Breast epithelium (tissue), 4 donors: Measurements from ENCODE around the gene RNASET2. TPM values are rescaled to one million over a fixed set of nuclear protein-coding genes. Genes with fewer than 3 reads are reported as not detected.
"Not testable (repeated sequence)": the region's sequence is repeated elsewhere in the genome, so short reads cannot be mapped to it uniquely, and the experiment has no call there.

Source experiments
- DNase-seq, 2 donors: peaks; one replicate each; pipeline ENCODE4 v3.0.0-alpha.2; 2019; ENCODE audit warnings: low spot score in 2 of 2
- H3K27ac ChIP-seq, 2 donors: fragments of 200-600 bp; sonication (generic) in 1 of 2; one replicate each; pipeline ENCODE4 v1.5.1; 2016 to 2019; ENCODE audit warnings: mild to moderate bottlenecking in 1 of 2
- H3K27me3 ChIP-seq, 2 donors: fragments of 200-600 bp; sonication (generic) in 1 of 2; one replicate each; pipeline versions ENCODE4 v1.5.1 to v1.6.0; 2017 to 2019; ENCODE audit warnings: control low read depth in 1 of 2, mild to moderate bottlenecking in 1 of 2
- H3K36me3 ChIP-seq: fragments of 200-600 bp; one replicate; pipeline ENCODE4 v1.5.1; 2019
- H3K4me1 ChIP-seq, 2 donors: fragments of 200-600 bp; sonication (generic); one replicate each; pipeline ENCODE4 v1.5.1; 2016 to 2019; ENCODE audit warnings: control low read depth in 1 of 2
- H3K4me3 ChIP-seq, 3 donors: fragments of 200-600 bp; sonication (generic); 1 replicate in 2 of 3; 2 replicates in 1 of 3; pipeline ENCODE4 v1.5.1; 2016 to 2019; ENCODE audit warnings: mild to moderate bottlenecking in 3 of 3, moderate library complexity in 2 of 3
- H3K9me3 ChIP-seq, 2 donors: fragments of 200-600 bp; sonication (generic) in 1 of 2; one replicate each; pipeline ENCODE4 v1.5.1; 2016 to 2019; ENCODE audit warnings: control low read depth in 1 of 2
- POLR2A ChIP-seq: fragments of 450-650 bp; IDR thresholded peaks from one replicate; pipeline ENCODE4 v1.6.1; 2016; ENCODE audit warnings: antibody characterized with exemption, mild to moderate bottlenecking, moderate library complexity
- POLR2AphosphoS5 ChIP-seq, 3 donors: sonication (generic); formaldehyde crosslinking; IDR thresholded peaks; one replicate each; pipeline ENCODE4 v1.6.1; 2017; ENCODE audit warnings: antibody characterized with exemption in 3 of 3
- intact Hi-C: fragments of 100-400 bp; cut with DNase I; formaldehyde crosslinking; loops from one replicate; pipeline ENCODE4 v1.15.1; 2023; ENCODE audit warnings: low total_unique reads
- total RNA-seq, 3 donors: library from RNA; depleted of rRNA; stranded (reverse); fragments of >200 nt; gene quantifications; one replicate each; pipeline ENCODE4 v1.1.0, GENCODE V29; 2016
- TF ChIP-seq, protein P1 (sequence below), 3 donors: fragments of 450-650 bp; IDR thresholded peaks; one replicate each; pipeline ENCODE4 v1.5.1; 2016 to 2017; ENCODE audit warnings: antibody characterized with exemption in 3 of 3, mild to moderate bottlenecking in 3 of 3, moderate library complexity in 3 of 3

RNASET2 gene
- total RNA-seq, 3 donors from 2014 or later, result 35.1 to 82.9 (median 80.6) TPM

GRCh38 chr6:166898910-166899309 lies 57.4 kb downstream of the RNASET2 start:
- intact Hi-C loops, result no loop called here
- DNase-seq, result no peak
- no peaks in the 10 kb centered on the region for H3K36me3 ChIP-seq
- no peaks in the 10 kb centered on the region for H3K9me3 ChIP-seq
- TF ChIP-seq POLR2A (no peak), POLR2AphosphoS5 (IDR thresholded peaks at IDR 0.05) (no peak)
- TF ChIP-seq, protein P1, sequence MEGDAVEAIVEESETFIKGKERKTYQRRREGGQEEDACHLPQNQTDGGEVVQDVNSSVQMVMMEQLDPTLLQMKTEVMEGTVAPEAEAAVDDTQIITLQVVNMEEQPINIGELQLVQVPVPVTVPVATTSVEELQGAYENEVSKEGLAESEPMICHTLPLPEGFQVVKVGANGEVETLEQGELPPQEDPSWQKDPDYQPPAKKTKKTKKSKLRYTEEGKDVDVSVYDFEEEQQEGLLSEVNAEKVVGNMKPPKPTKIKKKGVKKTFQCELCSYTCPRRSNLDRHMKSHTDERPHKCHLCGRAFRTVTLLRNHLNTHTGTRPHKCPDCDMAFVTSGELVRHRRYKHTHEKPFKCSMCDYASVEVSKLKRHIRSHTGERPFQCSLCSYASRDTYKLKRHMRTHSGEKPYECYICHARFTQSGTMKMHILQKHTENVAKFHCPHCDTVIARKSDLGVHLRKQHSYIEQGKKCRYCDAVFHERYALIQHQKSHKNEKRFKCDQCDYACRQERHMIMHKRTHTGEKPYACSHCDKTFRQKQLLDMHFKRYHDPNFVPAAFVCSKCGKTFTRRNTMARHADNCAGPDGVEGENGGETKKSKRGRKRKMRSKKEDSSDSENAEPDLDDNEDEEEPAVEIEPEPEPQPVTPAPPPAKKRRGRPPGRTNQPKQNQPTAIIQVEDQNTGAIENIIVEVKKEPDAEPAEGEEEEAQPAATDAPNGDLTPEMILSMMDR (IDR thresholded peaks at IDR 0.05), result no peak
- H3K4me1 ChIP-seq, result no peaks in the 10 kb centered on the region
- no peak overlapping the region for H3K27ac ChIP-seq
- no peaks in the 10 kb centered on the region for H3K27me3 ChIP-seq
- H3K4me3 ChIP-seq, result no peak overlapping the region

- H3K4me1 ChIP-seq, H3K9me3 ChIP-seq, H3K4me3 ChIP-seq, H3K27me3 ChIP-seq, intact Hi-C loops, H3K36me3 ChIP-seq: not testable (repeated sequence)
- peak overlapping the region; percentile 66 to 80 for H3K27ac ChIP-seq
- DNase-seq, result peak; percentile 63 to 70
- peak in 1 of 3 donors; percentile 74 for TF ChIP-seq POLR2AphosphoS5 (IDR thresholded peaks at IDR 0.05)
Measured at GRCh38 chr6:166894614-166895013, 61.7 kb downstream of the RNASET2 start.

DNA sequence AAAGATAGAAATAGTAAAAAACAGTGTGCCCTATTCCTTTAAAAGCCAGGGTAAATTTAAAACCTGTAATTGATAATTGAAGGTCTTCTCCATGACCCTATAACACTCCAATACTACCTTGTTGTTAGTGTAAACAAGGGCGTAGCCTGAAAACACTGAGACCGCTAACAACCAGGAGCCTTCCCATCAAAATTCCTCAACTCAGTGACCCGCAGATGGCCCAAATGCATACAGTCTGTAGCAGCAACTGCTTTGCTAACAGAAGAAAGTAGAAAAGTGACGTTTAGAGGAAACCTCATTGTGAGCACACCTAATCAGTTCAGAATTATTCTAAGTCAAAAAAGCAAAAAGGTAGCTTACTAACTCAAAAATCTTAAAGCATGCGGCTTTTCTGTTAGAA lies 63.9 kb downstream of the RNASET2 start:
- DNase-seq, H3K4me1 ChIP-seq, intact Hi-C loops, H3K36me3 ChIP-seq, H3K4me3 ChIP-seq, H3K9me3 ChIP-seq, H3K27ac ChIP-seq, H3K27me3 ChIP-seq: not testable (repeated sequence)

DNA sequence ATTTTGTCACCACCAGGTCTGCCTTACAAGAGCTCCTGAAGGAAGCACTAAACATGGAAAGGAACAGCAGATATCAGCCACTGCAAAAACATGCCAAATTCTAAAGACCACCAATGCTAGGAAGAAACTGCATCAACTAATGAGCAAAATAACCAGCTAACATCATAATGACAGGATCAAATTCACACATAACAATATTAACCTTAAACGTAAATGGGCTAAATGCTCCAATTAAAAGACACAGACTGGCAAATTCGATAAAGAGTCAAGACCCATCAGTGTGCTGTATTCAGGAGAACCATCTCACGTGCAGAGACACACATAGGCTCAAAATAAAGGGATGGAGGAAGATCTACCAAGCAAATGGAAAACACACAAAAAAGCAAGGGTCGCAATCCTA lies 69.6 kb downstream of the RNASET2 start:
- intact Hi-C loops, H3K4me3 ChIP-seq: not testable (repeated sequence)

GRCh38 chr6:166884958-166885357 lies 71.4 kb downstream of the RNASET2 start:
- not testable (repeated sequence) for H3K27ac ChIP-seq, H3K4me1 ChIP-seq

More for the DNA sequence above, 69.6 kb downstream of the RNASET2 start:
- H3K27ac ChIP-seq, DNase-seq, H3K36me3 ChIP-seq, H3K27me3 ChIP-seq, H3K4me1 ChIP-seq, H3K9me3 ChIP-seq: not testable (repeated sequence)

DNA sequence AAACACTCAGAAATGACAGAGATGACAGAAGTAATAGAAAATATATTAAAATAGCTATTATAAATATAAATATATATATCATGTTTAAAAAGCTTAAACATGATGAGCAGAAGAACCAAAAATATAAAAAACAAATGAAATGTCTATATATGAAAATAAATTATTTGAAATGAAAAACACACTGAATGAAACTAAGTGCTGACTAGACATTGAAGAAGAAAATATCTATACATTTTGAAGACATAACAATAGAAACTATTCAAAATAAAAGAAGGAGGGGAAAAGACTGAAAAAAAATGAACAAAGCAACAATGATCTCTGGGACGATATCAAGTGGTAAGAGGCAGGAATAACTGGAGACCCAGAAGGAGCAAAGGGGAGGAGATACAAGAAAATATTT lies 76.8 kb downstream of the RNASET2 start:
- H3K27me3 ChIP-seq, result no peaks in the 10 kb centered on the region
- no peaks in the 10 kb centered on the region for H3K4me1 ChIP-seq
- H3K27ac ChIP-seq, result no peak overlapping the region
- TF ChIP-seq POLR2AphosphoS5 (IDR thresholded peaks at IDR 0.05) (no peak), POLR2A (no peak)
- TF ChIP-seq, protein P1 (IDR thresholded peaks at IDR 0.05), result no peak
- intact Hi-C loops, result no loop called here
- no peak for DNase-seq
- no peaks in the 10 kb centered on the region for H3K9me3 ChIP-seq
- no peaks in the 10 kb centered on the region for H3K36me3 ChIP-seq
- H3K4me3 ChIP-seq, result no peak overlapping the region

More at GRCh38 chr6:166884958-166885357, 71.4 kb downstream of the RNASET2 start:
- H3K27me3 ChIP-seq, H3K4me3 ChIP-seq, intact Hi-C loops, H3K9me3 ChIP-seq, DNase-seq, H3K36me3 ChIP-seq: not testable (repeated sequence)

Other genes starting within 250 kb of the RNASET2 start
- gene CEP43, start 42.8 kb upstream of the RNASET2 start, total RNA-seq, result 10 to 100 TPM; 11.2 to 32.6 (median 22.6) TPM
- under 1 TPM in 1 of 3 donors, not detected in 2; 0.73 TPM for gene CCR6, start 166.5 kb upstream of the RNASET2 start, total RNA-seq
- gene GPR31, start 201.4 kb upstream of the RNASET2 start, total RNA-seq, result not detected